SHP77 treated with DMSO at 0.1 percent for 48 hours (cell line): ENCODE results near the gene EVI5L.

Experiments used
- DNase-seq: peaks from one replicate; lab custom pipeline; 2025; lab: John Stamatoyannopoulos, UW

EVI5L gene

GRCh38 chr19:7898967-7899366 lies 68.9 kb downstream of the EVI5L start:
- no peak for DNase-seq

- no peak for DNase-seq
These were observed 69.8 kb downstream of the EVI5L start for GRCh38 chr19:7899751-7900378.

GRCh38 chr19:7900401-7900870 lies 70.4 kb downstream of the EVI5L start:
- DNase-seq: no peak

- DNase-seq: no peak
These were observed 70.9 kb downstream of the EVI5L start for GRCh38 chr19:7900931-7901330.

- no peak for DNase-seq
These were observed 71.3 kb downstream of the EVI5L start for GRCh38 chr19:7901337-7901736.

GRCh38 chr19:7902796-7903243 lies 72.8 kb downstream of the EVI5L start:
- DNase-seq: no peak

- peak; percentile 94 for DNase-seq
These were observed 73.4 kb downstream of the EVI5L start, which contains the start of gene MAP2K7 for GRCh38 chr19:7903244-7904073. Gene MAP2K7 (plus strand): TSS chr19:7903877. CDS start chr19:7903945, 68 bp downstream.

GRCh38 chr19:7904074-7905020 lies 74.3 kb downstream of the EVI5L start:
- no peak for DNase-seq

- no peak for DNase-seq
These were observed 75.2 kb downstream of the EVI5L start for GRCh38 chr19:7905268-7905667.

GRCh38 chr19:7905859-7906258 lies 75.8 kb downstream of the EVI5L start:
- DNase-seq: no peak

GRCh38 chr19:7907122-7907521 lies 77.1 kb downstream of the EVI5L start:
- no peak for DNase-seq

GRCh38 chr19:7907544-7907943 lies 77.5 kb downstream of the EVI5L start:
- no peak for DNase-seq

- DNase-seq: no peak
These were observed 78.2 kb downstream of the EVI5L start for GRCh38 chr19:7908078-7908699.

GRCh38 chr19:7908742-7909461 lies 78.9 kb downstream of the EVI5L start:
- DNase-seq: no peak

GRCh38 chr19:7909471-7910067 lies 79.6 kb downstream of the EVI5L start:
- no peak for DNase-seq

GRCh38 chr19:7910321-7911161 lies 80.5 kb downstream of the EVI5L start:
- DNase-seq: no peak

GRCh38 chr19:7911508-7912143 lies 81.6 kb downstream of the EVI5L start:
- DNase-seq: no peak

GRCh38 chr19:7912144-7912696 lies 82.2 kb downstream of the EVI5L start:
- no peak for DNase-seq
